Fibroblast of lung (primary cell): ENCODE data around the gene DHX58. TPM values are rescaled to one million over a fixed set of nuclear protein-coding genes. Genes with fewer than 3 reads are reported as not detected.

Experiments
- DNase-seq, 2 donors: peaks; one replicate each; pipeline versions ENCODE4 v3.0.0 to v3.0.0-alpha.2; 2010; ENCODE audit warnings: low read depth in 2 of 2
- H2AFZ ChIP-seq: 2 replicates; pipeline ENCODE4 v1.5.1; 2012; ENCODE audit warnings: low read length, control low read depth, inconsistent platforms
- H3K27ac ChIP-seq: 2 replicates; pipeline ENCODE4 v1.5.1; 2011; ENCODE audit warnings: low read length, control low read depth; ENCODE audit not compliant: insufficient read depth
- H3K27me3 ChIP-seq: 2 replicates; pipeline ENCODE4 v1.5.1; 2011; ENCODE audit warnings: mild to moderate bottlenecking, low read length; ENCODE audit not compliant: control insufficient read depth, insufficient read depth
- H3K36me3 ChIP-seq: 2 replicates; pipeline ENCODE4 v1.5.1; 2011; ENCODE audit warnings: low read length; ENCODE audit not compliant: control insufficient read depth, insufficient read depth
- H3K4me1 ChIP-seq: 2 replicates; pipeline ENCODE4 v1.5.1; 2011; ENCODE audit warnings: low read length; ENCODE audit not compliant: control insufficient read depth, insufficient read depth; ENCODE audit errors: extremely low read depth
- H3K4me2 ChIP-seq: 2 replicates; pipeline ENCODE4 v1.5.1; 2011; ENCODE audit warnings: low read length, control low read depth; ENCODE audit not compliant: insufficient read depth; ENCODE audit errors: extremely low read depth
- H3K4me3 ChIP-seq, 4 experiments: fragments of 200-600 bp in 1 of 4; sonication (generic) in 1 of 4; replicated peaks in 1 of 4; 2 replicates each; pipeline ENCODE4 v1.5.1; 2011 to 2016; ENCODE audit warnings: low read length in 4 of 4, low read depth in 3 of 4, mild to moderate bottlenecking in 3 of 4, control low read depth in 2 of 4, inconsistent platforms in 1 of 4, mixed read lengths in 1 of 4; ENCODE audit not compliant: insufficient read depth in 1 of 4; ENCODE audit errors: control extremely low read depth in 1 of 4
- H3K79me2 ChIP-seq: 2 replicates; pipeline ENCODE4 v1.5.1; 2012; ENCODE audit warnings: mild to moderate bottlenecking, low read length, inconsistent platforms; ENCODE audit not compliant: control insufficient read depth, insufficient read depth
- H3K9ac ChIP-seq: 2 replicates; pipeline ENCODE4 v1.5.1; 2011; ENCODE audit warnings: mild to moderate bottlenecking, low read length, control low read depth; ENCODE audit not compliant: insufficient read depth
- H3K9me3 ChIP-seq: 2 replicates; pipeline ENCODE4 v1.5.1; 2012; ENCODE audit warnings: low read depth, low read length; ENCODE audit not compliant: control insufficient read depth, insufficient read depth
- H4K20me1 ChIP-seq: 2 replicates; pipeline ENCODE4 v1.5.1; 2011; ENCODE audit warnings: low read length; ENCODE audit not compliant: control insufficient read depth, insufficient read depth; ENCODE audit errors: extremely low read depth
- EZH2 ChIP-seq: IDR thresholded peaks from 2 replicates; pipeline ENCODE4 v1.5.1; 2012; ENCODE audit warnings: low read length, control low read depth, mild to moderate bottlenecking; ENCODE audit errors: missing control alignments
- polyA plus RNA-seq, 2 donors: library from polyadenylated mRNA; depleted of rRNA in 1 of 2; stranded (reverse) in 1 of 2; unstranded in 1 of 2; fragments of >200 nt; gene quantifications; 2 replicates each; pipeline ENCODE4 v1.2.1, GENCODE V29; 2011 to 2012; ENCODE audit warnings: missing spikeins in 1 of 2
- total RNA-seq: library from RNA; depleted of rRNA; stranded (reverse); fragments of >200 nt; gene quantifications from 2 replicates; pipeline ENCODE4 v1.2.1, GENCODE V29; 2014
- TF ChIP-seq, protein P1 (sequence below), 2 donors: IDR thresholded peaks in 1 of 2; conservative IDR thresholded peaks in 1 of 2; 1 replicate in 1 of 2; 2 replicates in 1 of 2; pipeline ENCODE4 v1.5.1; 2011 to 2012; ENCODE audit warnings: low read length in 2 of 2, control low read depth in 1 of 2, inconsistent platforms in 1 of 2, low read depth in 1 of 2, mild to moderate bottlenecking in 1 of 2

DHX58 gene
- total and polyA plus RNA-seq, 2 donors (not counting 1 experiment from before 2014, with no cell fraction given) = 8.0 to 18.3 TPM

DNA sequence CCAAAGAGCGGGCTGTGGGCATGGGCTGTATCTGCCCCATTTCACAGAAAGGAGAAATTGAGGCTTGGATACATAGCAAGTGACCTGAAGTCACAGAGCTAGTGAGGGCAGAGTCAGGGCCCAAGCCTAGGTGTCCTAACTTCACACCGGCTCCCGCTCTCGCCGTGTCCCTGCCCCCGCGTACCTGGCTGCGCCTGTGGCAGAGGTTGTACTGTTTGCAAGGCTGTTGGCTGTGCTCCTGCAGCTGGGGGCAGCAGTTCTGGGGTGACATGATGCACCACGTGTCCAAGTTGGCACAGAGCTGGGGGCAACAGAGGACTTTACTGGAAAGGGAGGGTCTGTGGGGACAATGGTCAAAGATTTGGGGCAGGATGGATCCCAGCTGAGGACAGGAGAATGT, 3.4 kb downstream of the DHX58 start:
- H3K27ac ChIP-seq = no peak overlapping the region
- no peak for TF ChIP-seq EZH2
- TF ChIP-seq, protein P1, sequence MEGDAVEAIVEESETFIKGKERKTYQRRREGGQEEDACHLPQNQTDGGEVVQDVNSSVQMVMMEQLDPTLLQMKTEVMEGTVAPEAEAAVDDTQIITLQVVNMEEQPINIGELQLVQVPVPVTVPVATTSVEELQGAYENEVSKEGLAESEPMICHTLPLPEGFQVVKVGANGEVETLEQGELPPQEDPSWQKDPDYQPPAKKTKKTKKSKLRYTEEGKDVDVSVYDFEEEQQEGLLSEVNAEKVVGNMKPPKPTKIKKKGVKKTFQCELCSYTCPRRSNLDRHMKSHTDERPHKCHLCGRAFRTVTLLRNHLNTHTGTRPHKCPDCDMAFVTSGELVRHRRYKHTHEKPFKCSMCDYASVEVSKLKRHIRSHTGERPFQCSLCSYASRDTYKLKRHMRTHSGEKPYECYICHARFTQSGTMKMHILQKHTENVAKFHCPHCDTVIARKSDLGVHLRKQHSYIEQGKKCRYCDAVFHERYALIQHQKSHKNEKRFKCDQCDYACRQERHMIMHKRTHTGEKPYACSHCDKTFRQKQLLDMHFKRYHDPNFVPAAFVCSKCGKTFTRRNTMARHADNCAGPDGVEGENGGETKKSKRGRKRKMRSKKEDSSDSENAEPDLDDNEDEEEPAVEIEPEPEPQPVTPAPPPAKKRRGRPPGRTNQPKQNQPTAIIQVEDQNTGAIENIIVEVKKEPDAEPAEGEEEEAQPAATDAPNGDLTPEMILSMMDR (conservative IDR thresholded peaks at IDR 0.05 in 1 of 2, IDR thresholded peaks at IDR 0.05 in 1 of 2; ENCODE audit: low read depth in 1 of 2, low read length in 2 of 2) = no peak
- peaks cover 6% of the 10 kb centered on the region for H3K4me1 ChIP-seq
- H3K4me3 ChIP-seq = no peak overlapping the region
- H3K79me2 ChIP-seq = no peaks in the 10 kb centered on the region
- H3K27me3 ChIP-seq = no peaks in the 10 kb centered on the region
- H2AFZ ChIP-seq = no peak overlapping the region
- H4K20me1 ChIP-seq = no peaks in the 10 kb centered on the region
- H3K4me2 ChIP-seq = no peak overlapping the region
- peaks cover 4% of the 10 kb centered on the region for H3K36me3 ChIP-seq
- no peak for DNase-seq
- no peak overlapping the region for H3K9ac ChIP-seq
- H3K9me3 ChIP-seq = no peaks in the 10 kb centered on the region

DNA sequence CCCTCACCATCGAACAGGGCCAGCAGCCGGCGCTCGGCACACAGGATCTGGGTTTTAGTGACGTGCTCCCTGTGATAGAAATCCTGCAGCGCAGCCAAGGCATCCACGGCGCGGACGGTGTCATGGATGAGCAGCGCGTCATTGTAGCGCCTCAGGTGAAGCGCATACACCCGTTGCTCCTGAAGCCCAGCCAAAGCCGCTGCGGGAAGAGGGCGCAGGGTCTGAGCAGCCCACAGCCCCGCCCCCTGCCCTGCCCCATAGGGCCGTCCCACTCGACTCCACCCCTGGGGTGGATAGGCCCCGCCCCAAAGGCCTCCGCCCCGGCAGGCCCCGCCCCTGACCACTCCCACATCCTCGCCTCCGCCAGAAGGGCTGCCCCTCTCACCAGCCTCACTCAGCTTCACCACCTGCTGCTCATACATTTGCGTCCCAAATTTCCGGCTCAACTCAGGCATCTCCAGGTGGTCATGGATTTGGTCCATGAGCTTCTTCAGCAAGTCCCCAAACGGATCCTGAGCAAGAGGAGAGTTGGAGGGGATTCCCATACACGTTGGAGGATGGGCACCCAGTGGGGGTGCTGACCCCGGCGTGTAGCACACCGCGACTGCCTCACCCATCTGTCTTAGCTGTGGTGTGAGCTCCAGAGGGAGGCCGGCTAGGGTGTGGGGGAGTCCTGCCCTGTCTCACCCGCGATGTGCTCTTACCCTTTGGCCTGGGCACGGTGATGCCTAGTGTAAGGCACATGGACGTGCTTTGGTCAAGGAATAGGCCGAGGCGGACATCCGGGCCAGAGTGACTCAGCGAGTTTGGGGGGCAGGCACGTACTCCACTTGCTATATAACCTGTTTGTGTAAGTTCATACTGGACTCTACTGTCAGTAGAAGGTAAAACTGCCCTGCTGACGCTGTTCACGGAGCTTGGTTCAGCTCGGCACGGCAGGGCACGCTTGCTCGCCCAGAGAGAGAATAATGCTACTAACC, 4.6 kb downstream of the DHX58 start:
- H2AFZ ChIP-seq = no peak overlapping the region
- H3K27ac ChIP-seq = no peak overlapping the region
- H3K36me3 ChIP-seq = peaks cover 2% of the 10 kb centered on the region
- no peaks in the 10 kb centered on the region for H3K27me3 ChIP-seq
- no peaks in the 10 kb centered on the region for H4K20me1 ChIP-seq
- peak; percentile 30 to 54 for DNase-seq
- no peak for TF ChIP-seq EZH2
- TF ChIP-seq, protein P1 (conservative IDR thresholded peaks at IDR 0.05 in 1 of 2, IDR thresholded peaks at IDR 0.05 in 1 of 2; ENCODE audit: low read depth in 1 of 2, low read length in 2 of 2) = no peak
- H3K9me3 ChIP-seq = no peaks in the 10 kb centered on the region
- H3K4me2 ChIP-seq = no peak overlapping the region
- H3K79me2 ChIP-seq = no peaks in the 10 kb centered on the region
- H3K4me1 ChIP-seq = peaks cover 6% of the 10 kb centered on the region
- H3K9ac ChIP-seq = no peak overlapping the region
- H3K4me3 ChIP-seq = peak overlapping the region in 1 of 4 experiments; percentile 12

DNA sequence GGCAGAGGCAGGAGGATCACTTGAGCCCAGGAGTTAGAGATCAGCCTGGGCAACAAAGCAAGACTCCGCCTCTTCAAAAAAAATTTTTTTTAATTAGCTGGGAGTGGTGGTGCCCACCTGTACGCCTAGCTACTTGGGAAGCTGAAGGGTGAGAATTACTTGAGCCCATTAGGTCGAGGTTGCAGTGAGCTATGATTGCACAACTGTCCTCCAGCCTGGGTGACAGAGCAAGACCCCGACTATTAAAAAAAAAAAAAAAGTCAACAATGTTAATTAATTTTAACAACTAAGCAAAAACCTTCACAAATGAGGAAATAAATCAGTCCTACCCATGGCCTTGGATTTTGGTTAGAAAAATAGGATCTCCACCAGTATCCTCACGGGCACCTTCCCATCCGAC, 5.4 kb downstream of the DHX58 start:
- no peak overlapping the region for H2AFZ ChIP-seq
- H3K27me3 ChIP-seq = no peaks in the 10 kb centered on the region
- no peak overlapping the region for H3K4me2 ChIP-seq
- H4K20me1 ChIP-seq = no peaks in the 10 kb centered on the region
- H3K27ac ChIP-seq = no peak overlapping the region
- H3K4me1 ChIP-seq = peaks cover 3% of the 10 kb centered on the region
- peaks cover 2% of the 10 kb centered on the region for H3K36me3 ChIP-seq
- H3K79me2 ChIP-seq = no peaks in the 10 kb centered on the region
- H3K9ac ChIP-seq = no peak overlapping the region
- TF ChIP-seq EZH2 = no peak
- TF ChIP-seq, protein P1 (conservative IDR thresholded peaks at IDR 0.05 in 1 of 2, IDR thresholded peaks at IDR 0.05 in 1 of 2; ENCODE audit: low read depth in 1 of 2, low read length in 2 of 2) = no peak
- DNase-seq = no peak
- no peak overlapping the region for H3K4me3 ChIP-seq
- no peaks in the 10 kb centered on the region for H3K9me3 ChIP-seq
